H9 (cell line): ENCODE measurements around the gene DGUOK. TPM values are rescaled to one million over a fixed set of nuclear protein-coding genes. Genes with fewer than 3 reads are reported as not detected.

Source experiments
- DNase-seq: peaks from one replicate; pipeline ENCODE4 v3.0.0-alpha.2; 2017
- H2AFZ ChIP-seq: one replicate; pipeline ENCODE4 v1.6.1; 2013; ENCODE audit warnings: mild to moderate bottlenecking, low read length, control low read depth, moderate library complexity
- H2AK5ac ChIP-seq: 2 replicates; pipeline ENCODE4 v1.6.1; 2013; ENCODE audit warnings: low read length, control low read depth, mixed read lengths; ENCODE audit not compliant: insufficient read length
- H2BK120ac ChIP-seq: one replicate; pipeline ENCODE4 v1.6.1; 2013; ENCODE audit warnings: low read depth, mild to moderate bottlenecking, low read length, control low read depth, inconsistent platforms; ENCODE audit not compliant: poor library complexity, severe bottlenecking
- H2BK12ac ChIP-seq: 2 replicates; pipeline ENCODE4 v1.6.1; 2013; ENCODE audit warnings: low read length, control low read depth, mixed read lengths, low read depth; ENCODE audit not compliant: insufficient read length
- H2BK15ac ChIP-seq: 2 replicates; pipeline ENCODE4 v1.6.1; 2013; ENCODE audit warnings: low read depth, low read length, control low read depth
- H2BK20ac ChIP-seq: one replicate; pipeline ENCODE4 v1.6.1; 2013; ENCODE audit warnings: low read depth, mild to moderate bottlenecking, low read length, control low read depth, inconsistent platforms; ENCODE audit not compliant: poor library complexity, severe bottlenecking
- H2BK5ac ChIP-seq: 2 replicates; pipeline ENCODE4 v1.6.1; 2013; ENCODE audit warnings: low read length, control low read depth, mixed read lengths; ENCODE audit not compliant: insufficient read length
- H3K14ac ChIP-seq: 2 replicates; pipeline ENCODE4 v1.6.1; 2013; ENCODE audit warnings: low read length, control low read depth; ENCODE audit not compliant: insufficient read depth
- H3K18ac ChIP-seq: 2 replicates; pipeline ENCODE4 v1.6.1; 2013; ENCODE audit warnings: low read depth, mild to moderate bottlenecking, mixed read lengths, low read length, control low read depth; ENCODE audit not compliant: insufficient read length
- H3K23ac ChIP-seq: 2 replicates; pipeline ENCODE4 v1.6.1; 2013; ENCODE audit warnings: low read length, control low read depth, mixed read lengths, low read depth; ENCODE audit not compliant: insufficient read length
- H3K23me2 ChIP-seq: 2 replicates; pipeline ENCODE4 v1.6.1; 2013; ENCODE audit warnings: low read depth, mild to moderate bottlenecking, mixed read lengths, low read length, control low read depth; ENCODE audit not compliant: insufficient read length, poor library complexity, severe bottlenecking
- H3K27ac ChIP-seq: 2 replicates; pipeline ENCODE4 v1.5.1; 2013; ENCODE audit warnings: low read length, control low read depth, mixed read lengths, low read depth; ENCODE audit not compliant: insufficient read length
- H3K27me3 ChIP-seq: 2 replicates; pipeline ENCODE4 v1.6.1; 2013; ENCODE audit warnings: low read length, control low read depth, inconsistent platforms; ENCODE audit not compliant: insufficient read depth
- H3K4ac ChIP-seq: 2 replicates; pipeline ENCODE4 v1.6.1; 2013; ENCODE audit warnings: low read depth, mild to moderate bottlenecking, control low read depth, inconsistent platforms, low read length, moderate library complexity
- H3K4me1 ChIP-seq: 2 replicates; pipeline ENCODE4 v1.6.1; 2013; ENCODE audit warnings: low read length, control low read depth, inconsistent platforms; ENCODE audit not compliant: insufficient read depth
- H3K4me2 ChIP-seq: 2 replicates; pipeline ENCODE4 v1.6.1; 2013; ENCODE audit warnings: low read length, control low read depth, mixed read lengths; ENCODE audit not compliant: insufficient read length, insufficient read depth
- H3K56ac ChIP-seq: 2 replicates; pipeline ENCODE4 v1.6.1; 2013; ENCODE audit warnings: low read depth, mild to moderate bottlenecking, mixed read lengths, low read length, control low read depth; ENCODE audit not compliant: insufficient read length
- H3K79me1 ChIP-seq: 2 replicates; pipeline ENCODE4 v1.6.1; 2013; ENCODE audit warnings: low read depth, mild to moderate bottlenecking, moderate library complexity, low read length, control low read depth, inconsistent platforms; ENCODE audit not compliant: insufficient read depth, poor library complexity, severe bottlenecking
- H3K79me2 ChIP-seq: 2 replicates; pipeline ENCODE4 v1.6.1; 2013; ENCODE audit warnings: low read length, control low read depth, inconsistent platforms; ENCODE audit not compliant: insufficient read depth
- H3K9ac ChIP-seq: 2 replicates; pipeline ENCODE4 v1.6.1; 2013; ENCODE audit warnings: low read length, control low read depth, mixed read lengths; ENCODE audit not compliant: insufficient read length; ENCODE audit errors: extremely low read depth
- H3K9me3 ChIP-seq: one replicate; pipeline ENCODE4 v1.6.1; 2013; ENCODE audit warnings: low read depth, low read length, inconsistent platforms; ENCODE audit not compliant: control insufficient read depth
- H3T11ph ChIP-seq: one replicate; pipeline ENCODE4 v1.6.1; 2013; ENCODE audit warnings: mild to moderate bottlenecking, low read length, control low read depth, inconsistent platforms
- H4K20me1 ChIP-seq: one replicate; pipeline ENCODE4 v1.6.1; 2013; ENCODE audit not compliant: control insufficient read depth, insufficient read length, insufficient read depth
- H4K5ac ChIP-seq: 2 replicates; pipeline ENCODE4 v1.6.1; 2013; ENCODE audit warnings: low read depth, mild to moderate bottlenecking, mixed read lengths, low read length, control low read depth; ENCODE audit not compliant: insufficient read length
- H4K8ac ChIP-seq: replicated peaks from 2 replicates; pipeline ENCODE4 v1.6.1; 2013; ENCODE audit warnings: low read length, control low read depth, mixed read lengths, low read depth; ENCODE audit not compliant: insufficient read length
- H4K91ac ChIP-seq: 2 replicates; pipeline ENCODE4 v1.6.1; 2013; ENCODE audit warnings: low read depth, mild to moderate bottlenecking, moderate library complexity, mixed read lengths, low read length, control low read depth; ENCODE audit not compliant: insufficient read length
- H3K27ac Mint-ChIP-seq, 3 experiments: 2 replicates in 2 of 3; 3 replicates in 1 of 3; pipeline ENCODE4 v1.8.0; 2020 to 2021; ENCODE audit warnings: mixed read lengths in 3 of 3, mild to moderate bottlenecking in 1 of 3, moderate library complexity in 1 of 3
- H3K27me3 Mint-ChIP-seq: 2 replicates; pipeline ENCODE4 v1.8.0; 2021; ENCODE audit warnings: low read depth, mild to moderate bottlenecking, moderate library complexity, mixed read lengths
- H3K36me3 Mint-ChIP-seq, 3 experiments: 2 replicates in 2 of 3; 3 replicates in 1 of 3; pipeline ENCODE4 v1.8.0; 2020 to 2021; ENCODE audit warnings: low read depth in 3 of 3, mixed read lengths in 3 of 3; ENCODE audit not compliant: insufficient read depth in 1 of 3
- H3K4me1 Mint-ChIP-seq, 2 experiments: 2 replicates each; pipeline ENCODE4 v1.8.0; 2020; ENCODE audit warnings: mixed read lengths in 2 of 2
- H3K4me3 Mint-ChIP-seq, 2 experiments: 2 replicates in 1 of 2; 3 replicates in 1 of 2; pipeline ENCODE4 v1.8.0; 2020 to 2021; ENCODE audit warnings: mild to moderate bottlenecking in 2 of 2, mixed read lengths in 2 of 2, moderate library complexity in 1 of 2
- H3K9me3 Mint-ChIP-seq, 2 experiments: 2 replicates in 1 of 2; 3 replicates in 1 of 2; pipeline ENCODE4 v1.8.0; 2020; ENCODE audit warnings: mild to moderate bottlenecking in 2 of 2, mixed read lengths in 2 of 2, moderate library complexity in 1 of 2
- WGBS: extraction: QIAGEN DNeasy Blood & Tissue Kit; methylation state at CpG from one replicate; pipeline ENCODE4 v1.1.7; 2013; ENCODE audit warnings: missing lambda C conversion rate, low lambda C conversion rate, mixed read lengths; ENCODE audit not compliant: insufficient read length; ENCODE audit errors: extremely low coverage; 5-methylcytosine and 5-hydroxymethylcytosine counted together
- total RNA-seq: library from RNA; stranded (reverse); gene quantifications from 2 replicates; pipeline ENCODE4 v1.2.1, GENCODE V29; 2021
- TF ChIP-seq, protein P1 (sequence below): fragments of 200-600 bp; sonication (generic); conservative IDR thresholded peaks from 3 replicates; pipeline ENCODE4 v1.8.0; 2021; ENCODE audit warnings: antibody characterized with exemption, mild to moderate bottlenecking

DGUOK gene
- total RNA-seq, 1 experiment from 2014 or later, result 98.5 TPM

GRCh38 chr2:73904952-73905351, 21.7 kb upstream of the DGUOK start:
- WGBS, result no CpG with 5 or more reads among the region's 1 CpG
- no peaks in the 10 kb centered on the region for H3K79me2 ChIP-seq
- H3K23me2 ChIP-seq, result no peaks in the 10 kb centered on the region
- no peak overlapping the region for H3K27ac ChIP-seq
- no peaks in the 10 kb centered on the region; a peak in 1 of 7 replicates for H3K36me3 Mint-ChIP-seq
- H3K9ac ChIP-seq, result no peak overlapping the region
- H4K20me1 ChIP-seq, result no peaks in the 10 kb centered on the region
- H3K27me3 Mint-ChIP-seq, result peaks cover 8% of the 10 kb centered on the region
- no peak overlapping the region for H3T11ph ChIP-seq
- H2BK5ac ChIP-seq, result no peak overlapping the region
- no peak overlapping the region for H2AK5ac ChIP-seq
- H2BK20ac ChIP-seq, result no peak overlapping the region
- no peak overlapping the region for H4K91ac ChIP-seq
- H3K27ac Mint-ChIP-seq, result no peak overlapping the region
- no peak overlapping the region for H2BK15ac ChIP-seq
- no peak overlapping the region for H4K8ac ChIP-seq
- no peaks in the 10 kb centered on the region for H3K79me1 ChIP-seq
- H3K4me1 Mint-ChIP-seq, result peaks cover 4 to 8% of the 10 kb centered on the region in 2 experiments
- DNase-seq, result no peak
- H3K27me3 ChIP-seq, result no peaks in the 10 kb centered on the region
- no peaks in the 10 kb centered on the region for H3K9me3 ChIP-seq
- no peak overlapping the region for H3K4me2 ChIP-seq
- no peak overlapping the region for H3K4ac ChIP-seq
- H3K14ac ChIP-seq, result no peak overlapping the region
- H3K18ac ChIP-seq, result no peak overlapping the region
- TF ChIP-seq, protein P1, sequence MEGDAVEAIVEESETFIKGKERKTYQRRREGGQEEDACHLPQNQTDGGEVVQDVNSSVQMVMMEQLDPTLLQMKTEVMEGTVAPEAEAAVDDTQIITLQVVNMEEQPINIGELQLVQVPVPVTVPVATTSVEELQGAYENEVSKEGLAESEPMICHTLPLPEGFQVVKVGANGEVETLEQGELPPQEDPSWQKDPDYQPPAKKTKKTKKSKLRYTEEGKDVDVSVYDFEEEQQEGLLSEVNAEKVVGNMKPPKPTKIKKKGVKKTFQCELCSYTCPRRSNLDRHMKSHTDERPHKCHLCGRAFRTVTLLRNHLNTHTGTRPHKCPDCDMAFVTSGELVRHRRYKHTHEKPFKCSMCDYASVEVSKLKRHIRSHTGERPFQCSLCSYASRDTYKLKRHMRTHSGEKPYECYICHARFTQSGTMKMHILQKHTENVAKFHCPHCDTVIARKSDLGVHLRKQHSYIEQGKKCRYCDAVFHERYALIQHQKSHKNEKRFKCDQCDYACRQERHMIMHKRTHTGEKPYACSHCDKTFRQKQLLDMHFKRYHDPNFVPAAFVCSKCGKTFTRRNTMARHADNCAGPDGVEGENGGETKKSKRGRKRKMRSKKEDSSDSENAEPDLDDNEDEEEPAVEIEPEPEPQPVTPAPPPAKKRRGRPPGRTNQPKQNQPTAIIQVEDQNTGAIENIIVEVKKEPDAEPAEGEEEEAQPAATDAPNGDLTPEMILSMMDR, result no peak
- no peak overlapping the region for H3K56ac ChIP-seq
- no peak overlapping the region for H2BK120ac ChIP-seq
- H2AFZ ChIP-seq, result no peak overlapping the region
- H3K4me1 ChIP-seq, result no peaks in the 10 kb centered on the region
- H3K23ac ChIP-seq, result no peak overlapping the region
- H4K5ac ChIP-seq, result no peak overlapping the region
- no peak overlapping the region for H2BK12ac ChIP-seq
- H3K9me3 Mint-ChIP-seq, result no peaks in the 10 kb centered on the region
- no peak overlapping the region for H3K4me3 Mint-ChIP-seq
